IPS-18a (cell line): ENCODE results near the gene AHDC1.
"Not testable (repeated sequence)": the region's sequence is repeated elsewhere in the genome, so short reads cannot be mapped to it uniquely, and the experiment has no call there.

Experiments used
- H3K27ac ChIP-seq: one replicate; pipeline ENCODE4 v1.5.1; 2013; ENCODE audit warnings: low read length
- H3K27me3 ChIP-seq: one replicate; pipeline ENCODE4 v1.6.1; 2013; ENCODE audit warnings: mild to moderate bottlenecking, low read length; ENCODE audit not compliant: control insufficient read depth, insufficient read depth
- H3K36me3 ChIP-seq: one replicate; pipeline ENCODE4 v1.6.1; 2013; ENCODE audit warnings: low read depth, low read length; ENCODE audit not compliant: control insufficient read depth
- H3K4me1 ChIP-seq: one replicate; pipeline ENCODE4 v1.6.1; 2013; ENCODE audit warnings: low read depth, low read length; ENCODE audit not compliant: control insufficient read depth
- H3K4me3 ChIP-seq: one replicate; pipeline ENCODE4 v1.5.1; 2013; ENCODE audit warnings: low read length
- H3K9ac ChIP-seq: one replicate; pipeline ENCODE4 v1.6.1; 2013; ENCODE audit warnings: mild to moderate bottlenecking, low read length, moderate library complexity
- H3K9me3 ChIP-seq: one replicate; pipeline ENCODE4 v1.6.1; 2013; ENCODE audit warnings: low read depth, low read length; ENCODE audit not compliant: control insufficient read depth

AHDC1 gene

GRCh38 chr1:27561124-27561899, 42.6 kb downstream of the AHDC1 start:
- Histone ChIP-seq H3K9ac (no peak overlapping the region), H3K27me3 (no peaks in the 10 kb centered on the region), H3K4me1 (peaks cover 39% of the 10 kb centered on the region), H3K4me3 (no peak overlapping the region), H3K27ac (no peak overlapping the region), H3K9me3 (no peaks in the 10 kb centered on the region), H3K36me3 (no peaks in the 10 kb centered on the region)

- Histone ChIP-seq H3K4me3 (no peak overlapping the region), H3K9ac (no peak overlapping the region), H3K27ac (no peak overlapping the region), H3K4me1 (peaks cover 40% of the 10 kb centered on the region), H3K27me3 (no peaks in the 10 kb centered on the region), H3K9me3 (no peaks in the 10 kb centered on the region), H3K36me3 (no peaks in the 10 kb centered on the region)
Observed at GRCh38 chr1:27560268-27561123, 43.4 kb downstream of the AHDC1 start.

- H3K27ac ChIP-seq, result no peak overlapping the region
- H3K9me3 ChIP-seq, result no peaks in the 10 kb centered on the region
- H3K27me3 ChIP-seq, result no peaks in the 10 kb centered on the region
- H3K4me1 ChIP-seq, result peaks cover 40% of the 10 kb centered on the region
- H3K9ac ChIP-seq, result no peak overlapping the region
- H3K36me3 ChIP-seq, result no peaks in the 10 kb centered on the region
- no peak overlapping the region for H3K4me3 ChIP-seq
Observed at GRCh38 chr1:27559466-27560030, 44.4 kb downstream of the AHDC1 start.

DNA sequence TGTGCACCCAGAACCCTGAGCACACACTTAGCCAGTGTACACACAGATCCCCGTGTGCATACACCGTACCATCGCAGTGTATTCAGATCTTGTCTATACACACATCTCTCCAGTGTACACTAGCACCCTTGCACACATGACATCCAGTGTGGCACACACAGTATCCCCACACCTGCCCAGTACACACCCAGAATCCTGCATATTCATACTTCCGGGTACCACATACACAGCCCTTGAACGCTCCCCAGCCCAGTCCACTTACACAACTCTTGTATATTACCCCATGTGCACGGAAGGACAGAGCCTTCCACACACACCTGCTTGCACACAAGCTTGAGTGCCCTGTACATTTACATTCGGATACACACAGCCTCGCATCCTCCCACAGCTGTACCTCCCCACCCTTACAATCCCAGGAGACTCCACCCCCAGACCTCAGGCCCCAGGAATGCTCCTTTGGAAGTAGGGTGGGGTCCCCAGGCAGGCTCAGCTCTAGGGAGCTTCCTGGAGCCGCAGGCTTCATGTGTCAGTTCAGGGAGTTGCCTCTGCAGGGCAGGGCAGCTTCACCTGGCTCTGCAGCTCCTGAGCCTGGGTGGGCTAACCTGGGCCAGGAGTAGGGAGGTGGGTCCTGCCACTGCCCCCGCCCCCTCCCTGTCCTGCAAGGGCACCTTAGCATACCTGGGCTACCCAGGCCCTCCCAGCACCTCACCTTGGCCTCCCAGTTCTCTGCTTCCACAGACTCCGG, 46.2 kb downstream of the AHDC1 start:
- H3K4me3 ChIP-seq, result no peak overlapping the region
- no peaks in the 10 kb centered on the region for H3K36me3 ChIP-seq
- H3K27me3 ChIP-seq, result no peaks in the 10 kb centered on the region
- no peak overlapping the region for H3K9ac ChIP-seq
- H3K9me3 ChIP-seq, result no peaks in the 10 kb centered on the region
- peaks cover 33% of the 10 kb centered on the region for H3K4me1 ChIP-seq
- no peak overlapping the region for H3K27ac ChIP-seq

DNA sequence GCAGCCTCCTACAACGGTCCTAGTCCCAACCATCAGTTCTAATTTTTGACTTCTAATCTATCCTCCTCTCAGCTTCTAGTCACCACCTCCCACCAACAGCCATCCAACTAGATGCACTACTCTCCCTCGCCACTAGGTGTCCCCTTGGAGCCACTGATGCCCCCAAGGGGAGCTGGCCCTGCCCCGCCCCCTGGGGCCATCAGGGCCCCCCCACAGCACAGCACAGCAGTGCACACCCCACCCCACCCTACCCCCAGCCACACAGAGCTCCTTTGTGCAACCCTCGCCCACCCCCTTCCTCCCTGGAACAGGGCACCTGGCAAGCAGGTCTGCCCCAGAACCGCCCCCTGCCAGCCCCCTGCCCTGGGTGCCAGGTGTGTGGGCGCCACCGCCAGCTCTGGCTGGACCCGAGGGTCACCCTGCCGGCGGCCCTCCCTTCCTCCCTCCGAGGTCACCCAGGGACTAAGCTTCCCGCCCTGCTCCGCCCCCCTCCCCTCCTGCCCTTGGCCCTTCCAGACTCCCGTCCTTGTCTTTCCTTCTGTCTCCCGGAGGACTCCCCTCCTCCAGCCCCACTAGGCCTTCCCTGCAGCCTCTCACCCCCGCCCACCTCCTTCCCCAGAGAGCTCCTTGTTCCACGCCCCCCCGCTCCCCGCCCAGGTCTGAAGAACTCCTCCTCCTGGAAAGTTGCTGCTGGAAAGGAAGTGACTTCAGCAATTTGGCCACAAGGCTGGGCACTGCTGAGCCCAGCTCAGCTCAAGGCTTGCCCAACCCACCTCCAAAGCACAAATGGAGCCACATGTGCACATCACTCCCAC, 47.0 kb downstream of the AHDC1 start:
- H3K9ac ChIP-seq, result no peak overlapping the region
- no peaks in the 10 kb centered on the region for H3K27me3 ChIP-seq
- H3K4me1 ChIP-seq, result peaks cover 25% of the 10 kb centered on the region
- H3K36me3 ChIP-seq, result no peaks in the 10 kb centered on the region
- H3K9me3 ChIP-seq, result no peaks in the 10 kb centered on the region
- H3K27ac ChIP-seq, result no peak overlapping the region
- H3K4me3 ChIP-seq, result peak overlapping the region; percentile 5

GRCh38 chr1:27556435-27556780, 47.5 kb downstream of the AHDC1 start:
- Histone ChIP-seq H3K36me3 (no peaks in the 10 kb centered on the region), H3K9ac (no peak overlapping the region), H3K27ac (no peak overlapping the region), H3K4me1 (peaks cover 20% of the 10 kb centered on the region), H3K9me3 (no peaks in the 10 kb centered on the region), H3K4me3 (no peak overlapping the region), H3K27me3 (no peaks in the 10 kb centered on the region)

GRCh38 chr1:27555700-27556424, 48.1 kb downstream of the AHDC1 start:
- H3K4me1 ChIP-seq, result peaks cover 17% of the 10 kb centered on the region
- H3K36me3 ChIP-seq, result peaks cover 2% of the 10 kb centered on the region
- H3K27ac ChIP-seq, result no peak overlapping the region
- H3K9ac ChIP-seq, result no peak overlapping the region
- no peaks in the 10 kb centered on the region for H3K27me3 ChIP-seq
- no peak overlapping the region for H3K4me3 ChIP-seq
- H3K9me3 ChIP-seq, result no peaks in the 10 kb centered on the region

- H3K9me3 ChIP-seq, result no peaks in the 10 kb centered on the region
- H3K27ac ChIP-seq, result no peak overlapping the region
- no peak overlapping the region for H3K9ac ChIP-seq
- H3K4me3 ChIP-seq, result no peak overlapping the region
- H3K4me1 ChIP-seq, result peaks cover 17% of the 10 kb centered on the region
- no peaks in the 10 kb centered on the region for H3K27me3 ChIP-seq
- peaks cover 3% of the 10 kb centered on the region for H3K36me3 ChIP-seq
Observed at GRCh38 chr1:27554759-27555699, 48.9 kb downstream of the AHDC1 start.

DNA sequence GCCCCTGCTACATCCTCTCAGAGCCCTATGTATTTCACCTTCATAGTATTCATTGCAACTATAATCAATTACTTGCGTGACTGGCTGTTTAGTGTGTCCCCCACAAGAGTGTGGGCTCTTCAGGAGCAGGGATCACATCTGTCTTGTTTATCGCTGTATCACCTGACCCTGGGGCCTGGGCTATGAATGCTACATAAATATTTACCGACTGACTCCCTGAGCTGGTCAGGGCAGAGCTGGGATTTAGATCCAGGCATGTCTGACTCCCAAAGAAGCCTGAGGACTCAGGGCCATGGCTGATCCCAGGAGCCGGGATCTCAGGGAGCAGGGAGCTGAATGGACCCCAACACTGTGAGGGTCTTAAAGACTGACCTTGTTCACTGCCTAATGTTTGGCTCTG, 49.7 kb downstream of the AHDC1 start:
- H3K27me3 ChIP-seq, result no peaks in the 10 kb centered on the region
- no peak overlapping the region for H3K27ac ChIP-seq
- H3K36me3 ChIP-seq, result peaks cover 3% of the 10 kb centered on the region
- H3K9me3 ChIP-seq, result no peaks in the 10 kb centered on the region
- H3K4me1 ChIP-seq, result peaks cover 17% of the 10 kb centered on the region
- H3K9ac ChIP-seq, result no peak overlapping the region
- H3K4me3 ChIP-seq, result no peak overlapping the region

DNA sequence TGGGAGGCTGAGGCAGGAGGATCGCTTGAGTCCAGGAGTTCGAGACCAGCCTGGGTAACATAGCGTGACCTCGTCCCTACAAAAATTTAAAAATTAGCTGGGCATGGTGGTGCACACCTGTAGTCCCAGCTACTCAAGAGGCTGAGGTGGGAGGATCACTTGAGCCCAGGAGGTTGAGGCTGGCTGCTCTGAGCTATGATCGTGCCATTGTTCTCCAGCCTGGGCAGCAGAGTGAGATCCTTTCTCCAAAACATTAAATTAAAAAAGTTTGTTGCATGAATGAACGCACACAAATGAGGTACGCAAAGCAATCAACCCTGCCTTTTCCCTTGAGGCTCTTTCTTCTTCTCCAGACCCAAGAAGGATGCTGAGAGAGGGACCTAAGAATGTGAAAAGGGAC, 50.1 kb downstream of the AHDC1 start:
- not testable (repeated sequence) for H3K9ac ChIP-seq, H3K27me3 ChIP-seq, H3K4me3 ChIP-seq, H3K9me3 ChIP-seq, H3K27ac ChIP-seq, H3K36me3 ChIP-seq
- peaks cover 17% of the 10 kb centered on the region for H3K4me1 ChIP-seq
